Measurements from ENCODE around the gene SFTPA1. TPM values are rescaled to one million over a fixed set of nuclear protein-coding genes. Genes with fewer than 3 reads are reported as not detected.

Gene SFTPA1
- not detected in 2 replicates for total RNA-seq

DNA sequence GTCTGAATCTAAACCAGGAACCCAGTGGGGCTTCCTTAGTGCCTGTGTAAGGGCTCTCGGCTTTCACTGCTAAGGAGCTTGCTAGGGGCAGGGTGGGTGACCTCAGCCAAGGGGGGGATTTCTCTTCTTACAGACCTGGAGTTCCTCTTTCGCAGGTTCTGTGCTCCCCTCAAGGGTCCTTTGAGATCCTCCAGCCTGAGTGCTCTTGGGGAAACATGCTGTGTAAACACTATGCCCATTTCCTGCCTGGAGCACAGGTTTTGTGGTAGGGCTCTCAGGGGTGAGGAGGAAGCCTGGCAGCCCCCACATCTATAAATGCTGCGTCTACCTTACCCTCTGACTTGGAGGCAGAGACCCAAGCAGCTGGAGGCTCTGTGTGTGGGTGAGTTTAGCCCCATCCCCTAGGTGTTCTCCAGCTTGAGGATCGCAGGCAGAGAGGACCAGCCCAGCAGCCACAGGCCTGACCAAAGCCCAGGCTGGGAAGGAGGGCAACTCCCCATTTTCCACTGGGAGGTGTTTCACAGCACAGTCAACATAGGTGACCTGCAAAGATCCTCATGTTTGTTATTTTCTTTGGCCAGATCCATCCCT, at the start of gene SFTPA1:
TSS of gene SFTPA1 (plus strand) at position 339 of the 591 bp plus-strand sequence. CDS start 887 bp downstream, outside the sequence.

Other genes with a start within 250 kb of the SFTPA1 start
- gene ZCCHC24, start 165.3 kb upstream of the SFTPA1 start, total RNA-seq = 42.8 and 50.4 TPM in 2 replicates
- 0.18 and 0.49 TPM in 2 replicates for gene EIF5AL1, start 98.4 kb upstream of the SFTPA1 start, total RNA-seq
- not detected in 2 replicates for gene SFTPA2, start 50.5 kb upstream of the SFTPA1 start, total RNA-seq
- 0.16 and 0.18 TPM in 2 replicates for gene NUTM2B, start 92.3 kb downstream of the SFTPA1 start, total RNA-seq
- not detected in 2 replicates for gene NUTM2E, start 215.8 kb downstream of the SFTPA1 start, total RNA-seq

Data from cardiac atrium fibroblast (primary cell).